Measurements from ENCODE around the gene RIPOR2. TPM values are rescaled to one million over a fixed set of nuclear protein-coding genes. Genes with fewer than 3 reads are reported as not detected.
"Not testable (repeated sequence)": the region's sequence is repeated elsewhere in the genome, so short reads cannot be mapped to it uniquely, and the experiment has no call there.

The RIPOR2 gene
- total RNA-seq, 1 donor from 2014 or later, result 3.1 TPM

- no peak for ATAC-seq (ENCODE audit: poor library complexity)
- no peak for DNase-seq
These were observed 136.8 kb downstream of the RIPOR2 start, which contains the start of gene ARMH2 for GRCh38 chr6:24798740-24799540. Gene ARMH2 (minus strand): TSS chr6:24798917. CDS start chr6:24798857, 60 bp downstream.

GRCh38 chr6:24797596-24798216 lies 138.1 kb downstream of the RIPOR2 start:
- intact Hi-C loops (cut with DNase I), result no loop called here
- ATAC-seq (ENCODE audit: poor library complexity) (no peak), DNase-seq (no peak)

More at GRCh38 chr6:24798740-24799540, 136.8 kb downstream of the RIPOR2 start, which contains the start of gene ARMH2:
- intact Hi-C loops (cut with DNase I), result no loop called here

GRCh38 chr6:24796616-24797290 lies 139.0 kb downstream of the RIPOR2 start:
- no peak for DNase-seq
- intact Hi-C loops (cut with DNase I), result no loop called here
- ATAC-seq (ENCODE audit: poor library complexity), result no peak

- ATAC-seq (ENCODE audit: poor library complexity), result no peak
- intact Hi-C loops (cut with DNase I), result no loop called here
- no peak for DNase-seq
These were observed 140.7 kb downstream of the RIPOR2 start for GRCh38 chr6:24795106-24795505.

- intact Hi-C loops (cut with DNase I), result no loop called here
- ATAC-seq (ENCODE audit: poor library complexity), result no peak
These were observed 147.6 kb downstream of the RIPOR2 start for GRCh38 chr6:24788031-24788665.

GRCh38 chr6:24780206-24780605 lies 155.6 kb downstream of the RIPOR2 start:
- no peak for ATAC-seq (ENCODE audit: poor library complexity)
- intact Hi-C loops (cut with DNase I), result no loop called here
- no peak for DNase-seq

More at GRCh38 chr6:24788031-24788665, 147.6 kb downstream of the RIPOR2 start:
- no peak for DNase-seq

GRCh38 chr6:24779416-24780016 lies 156.2 kb downstream of the RIPOR2 start:
- intact Hi-C loops (cut with DNase I), result loop anchor here (10.0 kb wide), 1 partner anchor 55 kb away; no protein-coding TSS in a partner anchor
- no peak for ATAC-seq (ENCODE audit: poor library complexity)

GRCh38 chr6:24778878-24779277 lies 156.9 kb downstream of the RIPOR2 start:
- intact Hi-C loops (cut with DNase I), result loop anchor here (10.0 kb wide), 1 partner anchor 54 kb away; no protein-coding TSS in a partner anchor
- ATAC-seq (ENCODE audit: poor library complexity), result no peak

More at GRCh38 chr6:24779416-24780016, 156.2 kb downstream of the RIPOR2 start:
- DNase-seq, result no peak

GRCh38 chr6:24778121-24778520 lies 157.6 kb downstream of the RIPOR2 start:
- DNase-seq (no peak), ATAC-seq (ENCODE audit: poor library complexity) (no peak)
- intact Hi-C loops (cut with DNase I), result loop anchor here (10.0 kb wide), 1 partner anchor 53 kb away; no protein-coding TSS in a partner anchor

More at GRCh38 chr6:24778878-24779277, 156.9 kb downstream of the RIPOR2 start:
- no peak for DNase-seq

GRCh38 chr6:24777227-24777626 lies 158.5 kb downstream of the RIPOR2 start:
- no peak for DNase-seq
- ATAC-seq (ENCODE audit: poor library complexity), result no peak
- intact Hi-C loops (cut with DNase I), result loop anchor here (10.0 kb wide), 1 partner anchor 52 kb away; no protein-coding TSS in a partner anchor

- intact Hi-C loops (cut with DNase I), result loop anchor here (10.0 kb wide), 1 partner anchor 51 kb away; no protein-coding TSS in a partner anchor
- DNase-seq (no peak), ATAC-seq (ENCODE audit: poor library complexity) (peak; percentile 16)
These were observed 160.2 kb downstream of the RIPOR2 start for GRCh38 chr6:24775520-24776058.

- ATAC-seq (ENCODE audit: poor library complexity) (peak; percentile 99), DNase-seq (peak; percentile 100)
- intact Hi-C loops (cut with DNase I), result loop anchor here (10.0 kb wide), 1 partner anchor 50 kb away; no protein-coding TSS in a partner anchor
These were observed 160.9 kb downstream of the RIPOR2 start, which contains the start of gene GMNN for GRCh38 chr6:24774696-24775519. Gene GMNN (plus strand): TSS chr6:24774937. CDS start chr6:24777247, 2,310 bp downstream.

GRCh38 chr6:24768361-24768760 lies 167.4 kb downstream of the RIPOR2 start:
- no peak for DNase-seq
- intact Hi-C loops (cut with DNase I), result loop anchor here (5.0 kb wide), 1 partner anchor 186 kb away; no protein-coding TSS in a partner anchor
- ATAC-seq (ENCODE audit: poor library complexity), result no peak

- no peak for DNase-seq
- peak; percentile 72 for ATAC-seq (ENCODE audit: poor library complexity)
- intact Hi-C loops (cut with DNase I), result loop anchor here (5.0 kb wide), 1 partner anchor 185 kb away; no protein-coding TSS in a partner anchor
These were observed 168.9 kb downstream of the RIPOR2 start for GRCh38 chr6:24766680-24767462.

- not testable (repeated sequence) for DNase-seq; ATAC-seq (ENCODE audit: poor library complexity)
- intact Hi-C loops (cut with DNase I), result loop anchor here (5.0 kb wide), 1 partner anchor 184 kb away; no protein-coding TSS in a partner anchor
These were observed 169.8 kb downstream of the RIPOR2 start for GRCh38 chr6:24765968-24766367.

Measured in Right ventricle myocardium superior (tissue), 1 donor.